Measurements from ENCODE around the gene CRACDL.

CRACDL gene

DNA sequence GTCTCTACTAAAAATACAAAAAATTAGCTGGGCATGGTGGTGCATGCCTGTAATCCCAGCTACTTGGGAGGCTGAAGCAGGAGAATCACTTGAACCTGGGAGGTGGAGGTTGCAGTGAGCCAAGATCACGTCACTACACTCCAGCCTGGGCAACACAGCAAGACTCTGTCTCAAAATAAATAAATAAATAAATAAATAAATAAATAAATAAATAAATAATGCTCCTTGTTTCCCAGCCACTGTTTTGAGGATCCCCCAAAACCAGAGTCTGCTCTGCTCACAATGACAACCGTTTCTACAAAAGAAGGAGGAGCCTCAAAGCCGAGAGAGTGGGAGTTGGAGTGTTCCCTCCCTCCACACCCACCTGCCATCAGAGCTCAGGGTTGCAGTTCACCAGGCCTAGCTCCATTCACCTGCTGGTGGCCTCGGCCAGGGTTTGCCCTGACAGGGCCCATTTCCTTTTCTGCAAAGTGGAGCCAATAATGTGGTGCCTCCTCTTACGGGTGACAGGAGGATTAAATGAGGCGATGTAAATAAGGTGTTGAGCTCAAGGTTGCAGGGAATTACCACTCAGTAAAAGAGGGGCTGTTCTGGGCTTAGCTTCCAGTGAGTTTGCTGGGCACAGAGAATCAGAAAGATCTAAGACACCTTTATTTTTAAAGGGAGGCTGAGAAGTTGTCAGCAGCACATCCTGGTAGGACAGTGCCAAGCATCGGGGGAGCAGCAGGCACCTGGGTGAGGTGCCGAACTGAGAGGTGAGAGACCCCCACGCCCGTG is 25.5 kb downstream of the CRACDL start:
- H3K36me3 ChIP-seq (ENCODE audit: control insufficient read depth, insufficient read depth, low read length), result no peaks in the 10 kb centered on the region
- no peak overlapping the region for H3K27ac ChIP-seq (ENCODE audit: low read depth, low read length)
- H3K4me3 ChIP-seq (ENCODE audit: low read length), result no peak overlapping the region
- H3K27me3 ChIP-seq (ENCODE audit: control insufficient read depth, insufficient read depth, low read length), result no peaks in the 10 kb centered on the region
- no peak overlapping the region for H3K9ac ChIP-seq (ENCODE audit: low read length)
- H3K4me1 ChIP-seq (ENCODE audit: control insufficient read depth, insufficient read depth, low read length), result no peaks in the 10 kb centered on the region

DNA sequence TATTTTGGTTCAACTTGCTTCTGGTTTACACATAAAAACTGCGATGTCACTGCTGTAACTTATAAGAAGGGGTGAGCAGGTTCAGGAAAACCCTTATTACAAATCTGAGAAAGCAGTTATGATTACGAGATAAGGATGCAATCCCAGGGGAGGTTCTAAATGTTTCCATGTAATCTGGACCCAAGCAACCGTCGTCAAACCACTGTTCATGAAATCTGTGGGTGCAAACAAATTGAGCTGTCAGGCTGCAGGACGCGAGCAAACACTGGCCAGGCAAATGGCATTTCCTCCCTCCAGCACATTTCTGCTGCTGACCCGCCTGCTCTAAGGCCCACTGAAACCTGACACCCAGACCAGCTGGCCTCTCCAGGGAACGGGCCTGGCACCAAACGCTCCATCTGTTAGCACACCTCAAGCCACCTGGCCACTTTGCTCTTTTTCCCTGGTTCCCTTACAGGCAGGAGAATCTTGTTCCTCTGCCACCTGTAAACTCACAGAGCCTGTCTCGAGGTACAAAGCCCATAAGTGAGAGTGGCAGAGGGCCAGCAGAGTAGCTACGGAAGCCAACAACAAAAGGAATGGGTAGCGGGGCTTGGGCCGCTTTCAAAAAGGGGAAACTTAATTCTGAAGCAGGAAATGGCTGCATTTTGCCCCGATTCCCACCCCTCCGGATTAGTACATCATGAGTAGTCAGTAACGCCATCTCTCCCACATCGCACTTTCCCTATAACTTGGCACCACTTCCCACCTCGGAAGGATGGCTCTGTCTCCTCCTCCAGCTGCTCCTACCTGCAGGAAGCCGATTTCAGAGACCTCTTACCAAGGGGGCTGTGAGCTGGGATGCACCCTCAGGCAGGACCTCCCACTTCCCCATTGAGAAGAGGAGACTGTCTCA is 26.5 kb downstream of the CRACDL start:
- Histone ChIP-seq H3K27me3 (ENCODE audit: control insufficient read depth, insufficient read depth, low read length) (no peaks in the 10 kb centered on the region), H3K4me3 (ENCODE audit: low read length) (no peak overlapping the region), H3K4me1 (ENCODE audit: control insufficient read depth, insufficient read depth, low read length) (no peaks in the 10 kb centered on the region), H3K9ac (ENCODE audit: low read length) (no peak overlapping the region), H3K27ac (ENCODE audit: low read depth, low read length) (no peak overlapping the region), H3K36me3 (ENCODE audit: control insufficient read depth, insufficient read depth, low read length) (no peaks in the 10 kb centered on the region)

DNA sequence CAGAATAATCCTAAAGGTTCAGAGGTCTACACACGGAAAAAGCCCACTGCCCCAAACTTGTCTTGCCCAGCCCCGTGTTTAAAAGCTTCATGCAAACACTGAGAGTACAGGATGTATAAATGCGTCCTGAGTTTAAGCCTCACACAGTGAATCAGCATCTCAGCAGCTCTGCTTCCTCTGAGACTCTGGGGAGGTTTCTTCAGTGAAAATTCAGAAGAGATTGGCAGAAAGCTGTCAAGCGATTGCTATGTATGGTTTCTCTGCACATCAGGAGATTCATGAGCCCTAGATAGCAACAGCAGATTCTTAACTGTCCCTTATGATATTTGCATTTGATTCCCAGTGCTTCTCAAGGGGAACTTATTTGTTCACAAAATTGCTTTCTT is 27.1 kb downstream of the CRACDL start:
- no peaks in the 10 kb centered on the region for H3K27me3 ChIP-seq (ENCODE audit: control insufficient read depth, insufficient read depth, low read length)
- no peaks in the 10 kb centered on the region for H3K36me3 ChIP-seq (ENCODE audit: control insufficient read depth, insufficient read depth, low read length)
- no peak overlapping the region for H3K9ac ChIP-seq (ENCODE audit: low read length)
- no peak overlapping the region for H3K4me3 ChIP-seq (ENCODE audit: low read length)
- no peaks in the 10 kb centered on the region for H3K4me1 ChIP-seq (ENCODE audit: control insufficient read depth, insufficient read depth, low read length)
- H3K27ac ChIP-seq (ENCODE audit: low read depth, low read length), result no peak overlapping the region

DNA sequence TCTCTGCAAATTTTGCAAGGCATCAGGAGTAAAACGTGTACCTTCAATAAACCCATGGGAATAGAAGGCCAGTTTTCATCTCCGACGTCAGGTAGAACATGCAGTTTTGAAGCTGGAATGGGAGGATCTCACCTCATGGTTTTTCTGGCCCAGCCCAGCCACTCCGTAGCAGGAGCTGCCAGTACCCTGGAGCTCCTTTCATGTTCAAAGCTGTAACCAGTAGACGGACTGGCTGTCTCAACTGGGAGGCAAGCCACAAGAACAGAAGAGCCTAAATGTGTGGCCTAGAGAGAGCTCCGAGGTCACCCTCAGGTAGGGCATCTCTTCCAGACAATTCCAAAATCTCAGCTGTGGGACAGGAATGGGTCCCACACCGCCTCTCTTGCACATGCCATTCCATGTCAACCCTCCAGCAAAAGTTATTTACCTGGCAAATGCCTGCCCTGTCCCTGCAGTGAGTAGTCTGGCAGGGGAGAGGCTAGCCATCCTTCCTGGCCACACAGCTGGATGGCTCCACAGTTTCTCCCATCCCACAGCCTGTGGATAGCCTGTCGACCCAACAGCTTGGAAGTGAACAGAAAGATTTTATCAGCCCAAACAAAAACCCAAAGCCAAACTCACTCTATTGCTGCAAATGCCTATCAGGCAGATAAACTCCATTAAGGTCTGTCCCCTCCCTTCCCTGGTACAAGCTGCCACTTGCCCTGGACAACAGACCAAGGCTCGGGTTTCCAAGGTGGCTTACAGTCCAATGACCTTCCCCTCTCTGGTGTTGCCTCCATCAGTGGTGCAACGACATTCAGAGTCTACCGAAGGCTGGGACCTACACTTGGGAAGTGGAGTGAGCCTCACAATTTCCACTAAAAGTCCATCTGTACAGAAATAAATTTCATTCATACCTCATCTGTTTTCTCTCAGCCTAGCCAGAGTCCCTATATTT is 27.8 kb downstream of the CRACDL start:
- Histone ChIP-seq H3K27me3 (ENCODE audit: control insufficient read depth, insufficient read depth, low read length) (no peaks in the 10 kb centered on the region), H3K27ac (ENCODE audit: low read depth, low read length) (no peak overlapping the region), H3K4me3 (ENCODE audit: low read length) (no peak overlapping the region)

DNA sequence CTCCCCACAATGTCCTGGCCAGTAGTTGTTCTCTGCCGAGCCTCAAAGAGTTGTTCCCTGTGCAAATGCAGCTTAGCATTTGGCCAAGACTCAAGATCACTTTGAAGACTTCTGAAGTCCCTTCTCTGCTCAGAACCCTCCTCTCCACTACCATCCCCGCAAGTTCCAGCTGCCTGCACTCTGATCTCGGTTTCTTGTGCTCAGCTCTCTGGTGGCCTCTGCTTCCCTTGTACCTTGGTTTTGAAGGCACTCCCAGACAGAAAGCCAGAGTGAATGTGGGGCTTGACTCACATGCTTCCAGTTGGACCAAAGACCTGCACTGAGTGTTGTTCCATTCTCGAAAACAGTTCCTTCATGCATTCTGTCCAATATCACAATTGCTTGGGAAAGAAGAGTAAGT is 28.6 kb downstream of the CRACDL start:
- H3K9ac ChIP-seq (ENCODE audit: low read length), result no peak overlapping the region
- no peaks in the 10 kb centered on the region for H3K4me1 ChIP-seq (ENCODE audit: control insufficient read depth, insufficient read depth, low read length)
- no peak overlapping the region for H3K4me3 ChIP-seq (ENCODE audit: low read length)
- no peaks in the 10 kb centered on the region for H3K27me3 ChIP-seq (ENCODE audit: control insufficient read depth, insufficient read depth, low read length)
- H3K27ac ChIP-seq (ENCODE audit: low read depth, low read length), result no peak overlapping the region
- no peaks in the 10 kb centered on the region for H3K36me3 ChIP-seq (ENCODE audit: control insufficient read depth, insufficient read depth, low read length)

More for the DNA sequence above, 27.8 kb downstream of the CRACDL start:
- H3K9ac ChIP-seq (ENCODE audit: low read length), result no peak overlapping the region
- no peaks in the 10 kb centered on the region for H3K4me1 ChIP-seq (ENCODE audit: control insufficient read depth, insufficient read depth, low read length)
- no peaks in the 10 kb centered on the region for H3K36me3 ChIP-seq (ENCODE audit: control insufficient read depth, insufficient read depth, low read length)

DNA sequence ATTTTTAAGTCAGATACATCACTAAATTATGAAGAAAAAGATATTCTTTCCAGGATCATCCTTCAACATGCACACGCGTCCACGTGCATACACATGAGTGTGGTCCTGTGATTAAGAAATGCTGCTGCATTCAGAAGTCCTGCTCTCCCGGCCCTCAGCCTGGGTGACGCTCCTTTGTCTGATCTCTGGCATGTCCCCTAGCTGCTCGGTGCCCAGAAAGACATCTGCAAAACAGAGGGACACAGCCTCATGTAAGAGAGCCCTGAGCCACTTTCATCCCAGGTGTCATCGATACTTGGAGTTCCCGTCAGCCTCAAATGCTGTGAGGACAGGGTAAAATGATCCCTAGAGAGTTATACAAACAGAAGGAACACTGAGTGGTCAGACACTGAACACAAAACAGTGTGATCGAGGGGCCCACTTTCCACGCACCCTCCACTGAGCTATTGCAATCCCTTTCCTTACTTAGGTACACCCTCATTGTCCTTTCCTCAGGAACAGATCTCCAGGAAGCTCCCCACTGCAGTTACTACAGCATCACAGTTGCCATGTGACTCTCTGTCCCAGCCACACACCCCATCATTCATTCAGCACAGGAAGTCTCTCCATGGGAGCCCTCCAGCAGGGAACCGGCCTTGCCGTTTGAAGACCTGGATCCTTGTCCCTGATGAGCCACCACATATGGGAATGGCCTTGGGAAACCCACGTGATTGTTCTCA is 32.1 kb downstream of the CRACDL start:
- Histone ChIP-seq H3K4me3 (ENCODE audit: low read length) (no peak overlapping the region), H3K9ac (ENCODE audit: low read length) (no peak overlapping the region), H3K36me3 (ENCODE audit: control insufficient read depth, insufficient read depth, low read length) (no peaks in the 10 kb centered on the region), H3K27me3 (ENCODE audit: control insufficient read depth, insufficient read depth, low read length) (no peaks in the 10 kb centered on the region), H3K27ac (ENCODE audit: low read depth, low read length) (no peak overlapping the region), H3K4me1 (ENCODE audit: control insufficient read depth, insufficient read depth, low read length) (no peaks in the 10 kb centered on the region)

DNA sequence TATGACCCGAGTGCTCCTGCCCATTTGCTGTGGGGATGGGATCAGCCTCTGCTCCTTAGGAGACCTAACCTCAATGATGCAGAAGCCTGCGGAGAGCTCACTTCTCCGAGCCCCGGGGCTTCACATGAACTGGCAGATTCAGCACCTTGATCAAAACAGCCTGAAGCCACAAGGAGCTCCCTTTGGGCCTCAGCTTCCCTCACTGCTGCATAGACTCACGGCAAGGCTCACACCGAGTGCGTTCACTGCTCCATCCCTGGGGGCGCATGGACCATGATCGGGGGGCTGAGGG is 33.0 kb downstream of the CRACDL start:
- Histone ChIP-seq H3K4me1 (ENCODE audit: control insufficient read depth, insufficient read depth, low read length) (no peaks in the 10 kb centered on the region), H3K4me3 (ENCODE audit: low read length) (no peak overlapping the region), H3K27ac (ENCODE audit: low read depth, low read length) (no peak overlapping the region), H3K36me3 (ENCODE audit: control insufficient read depth, insufficient read depth, low read length) (no peaks in the 10 kb centered on the region), H3K27me3 (ENCODE audit: control insufficient read depth, insufficient read depth, low read length) (no peaks in the 10 kb centered on the region), H3K9ac (ENCODE audit: low read length) (no peak overlapping the region)

DNA sequence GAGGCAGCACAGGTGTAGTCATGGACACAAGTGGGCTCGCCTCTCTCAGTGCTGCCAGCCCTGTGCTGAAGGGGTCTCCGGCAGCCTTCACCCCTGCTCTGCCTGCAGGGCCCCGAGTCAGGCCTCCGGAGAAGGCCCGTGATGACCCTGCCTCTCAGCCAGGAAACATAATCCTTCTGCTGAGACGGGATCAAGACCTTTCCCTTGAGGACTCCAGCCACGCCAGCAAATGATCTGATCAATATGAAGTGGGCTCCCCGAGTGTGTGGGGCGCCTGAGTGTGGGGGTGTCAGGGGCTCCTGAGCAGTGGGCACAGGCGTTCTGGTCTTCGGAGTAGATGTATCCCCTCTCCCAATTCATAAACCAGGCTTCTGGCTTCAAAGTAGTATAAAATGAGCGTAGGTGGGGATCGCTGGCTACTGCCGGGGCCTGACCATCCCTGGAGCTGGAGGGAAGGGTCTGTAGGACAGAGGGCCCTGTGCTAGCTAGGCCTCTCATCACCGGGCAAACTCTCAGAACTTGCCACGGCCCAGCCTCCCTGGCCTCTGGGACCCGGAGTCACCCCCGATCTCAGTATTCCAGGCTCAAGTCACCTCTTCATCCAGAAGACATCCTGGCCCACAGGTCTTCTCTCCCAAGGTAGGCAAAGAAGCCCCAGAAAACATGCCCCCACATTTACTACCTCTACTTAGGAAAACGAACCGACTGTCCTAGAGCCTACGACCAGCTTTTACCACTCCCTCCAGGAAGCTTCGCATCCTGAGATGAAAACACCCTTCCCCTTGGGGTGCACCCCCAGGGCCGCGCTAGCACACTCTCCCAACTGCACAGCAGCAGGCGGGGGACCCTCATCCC is 33.6 kb downstream of the CRACDL start:
- Histone ChIP-seq H3K27ac (ENCODE audit: low read depth, low read length) (no peak overlapping the region), H3K4me3 (ENCODE audit: low read length) (no peak overlapping the region), H3K9ac (ENCODE audit: low read length) (no peak overlapping the region), H3K27me3 (ENCODE audit: control insufficient read depth, insufficient read depth, low read length) (no peaks in the 10 kb centered on the region), H3K36me3 (ENCODE audit: control insufficient read depth, insufficient read depth, low read length) (no peaks in the 10 kb centered on the region), H3K4me1 (ENCODE audit: control insufficient read depth, insufficient read depth, low read length) (no peaks in the 10 kb centered on the region)

DNA sequence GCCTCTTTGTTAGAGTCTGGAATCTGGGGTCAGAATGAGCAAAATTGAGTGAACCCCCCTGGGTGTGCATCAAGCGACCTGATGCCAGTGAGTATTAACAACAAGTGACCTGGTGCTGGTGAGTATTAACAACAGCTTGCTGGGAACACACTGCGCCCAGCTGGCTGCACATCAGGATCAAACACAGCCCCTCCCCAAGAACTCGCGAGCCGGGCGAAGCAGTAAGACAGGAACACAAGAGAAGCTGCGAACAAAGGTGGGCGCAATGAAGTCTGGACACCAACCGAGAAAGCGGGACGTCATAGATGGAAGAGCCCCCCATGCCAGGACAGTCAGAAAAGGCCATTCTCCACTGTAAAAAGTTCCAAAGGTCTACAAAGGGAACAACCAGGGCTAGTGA is 34.3 kb downstream of the CRACDL start:
- Histone ChIP-seq H3K4me3 (ENCODE audit: low read length) (no peak overlapping the region), H3K36me3 (ENCODE audit: control insufficient read depth, insufficient read depth, low read length) (no peaks in the 10 kb centered on the region), H3K27me3 (ENCODE audit: control insufficient read depth, insufficient read depth, low read length) (no peaks in the 10 kb centered on the region), H3K9ac (ENCODE audit: low read length) (no peak overlapping the region), H3K27ac (ENCODE audit: low read depth, low read length) (no peak overlapping the region), H3K4me1 (ENCODE audit: control insufficient read depth, insufficient read depth, low read length) (no peaks in the 10 kb centered on the region)

DNA sequence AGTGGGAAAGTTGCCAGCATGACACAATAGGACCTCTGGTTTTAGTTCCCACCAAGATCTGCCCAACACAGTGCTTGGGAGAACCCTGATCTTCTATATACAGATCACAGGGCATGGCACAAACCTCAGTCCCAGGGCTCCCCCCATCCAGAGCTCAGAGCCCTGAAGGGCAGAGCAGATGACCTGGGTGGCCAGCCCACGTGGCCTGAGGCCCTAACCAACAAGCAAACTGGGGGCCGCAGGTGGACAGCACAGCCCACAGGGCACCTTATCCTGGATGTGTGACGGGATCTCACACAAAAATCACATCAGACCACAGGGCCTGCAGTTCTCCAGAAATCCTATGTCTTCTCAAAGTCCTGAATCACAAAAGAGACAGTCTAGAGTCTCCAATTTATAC is 34.7 kb downstream of the CRACDL start:
- no peaks in the 10 kb centered on the region for H3K36me3 ChIP-seq (ENCODE audit: control insufficient read depth, insufficient read depth, low read length)
- no peaks in the 10 kb centered on the region for H3K4me1 ChIP-seq (ENCODE audit: control insufficient read depth, insufficient read depth, low read length)
- H3K27me3 ChIP-seq (ENCODE audit: control insufficient read depth, insufficient read depth, low read length), result no peaks in the 10 kb centered on the region
- H3K9ac ChIP-seq (ENCODE audit: low read length), result no peak overlapping the region
- no peak overlapping the region for H3K4me3 ChIP-seq (ENCODE audit: low read length)
- H3K27ac ChIP-seq (ENCODE audit: low read depth, low read length), result no peak overlapping the region

DNA sequence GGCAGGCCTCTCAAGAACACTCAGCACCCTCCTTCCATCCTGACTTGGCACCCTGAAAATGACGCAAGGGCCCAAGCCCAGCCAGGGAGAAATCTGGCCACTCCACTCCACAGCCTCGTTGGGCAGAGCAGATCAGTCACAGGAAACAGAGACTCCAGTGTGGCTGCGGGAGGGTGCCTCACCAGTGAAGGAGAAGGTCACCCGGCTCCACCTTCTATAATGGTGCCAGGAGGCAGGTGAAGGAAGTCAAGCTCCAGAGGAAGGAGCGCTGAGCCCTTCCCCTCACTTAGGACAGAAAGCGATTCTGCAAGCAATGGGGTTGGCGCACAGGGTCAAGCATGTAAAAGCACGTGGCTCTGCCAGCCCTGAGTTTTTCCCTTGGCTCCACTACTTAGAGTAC is 35.3 kb downstream of the CRACDL start:
- H3K36me3 ChIP-seq (ENCODE audit: control insufficient read depth, insufficient read depth, low read length), result no peaks in the 10 kb centered on the region
- no peaks in the 10 kb centered on the region for H3K4me1 ChIP-seq (ENCODE audit: control insufficient read depth, insufficient read depth, low read length)
- no peak overlapping the region for H3K27ac ChIP-seq (ENCODE audit: low read depth, low read length)
- H3K4me3 ChIP-seq (ENCODE audit: low read length), result no peak overlapping the region
- H3K27me3 ChIP-seq (ENCODE audit: control insufficient read depth, insufficient read depth, low read length), result no peaks in the 10 kb centered on the region
- no peak overlapping the region for H3K9ac ChIP-seq (ENCODE audit: low read length)

All from rectal smooth muscle tissue (tissue), 1 donor.